ENCODE measurements around the gene CHFR.
"Not testable (repeated sequence)": the region's sequence is repeated elsewhere in the genome, so short reads cannot be mapped to it uniquely, and the experiment has no call there.

CHFR gene

DNA sequence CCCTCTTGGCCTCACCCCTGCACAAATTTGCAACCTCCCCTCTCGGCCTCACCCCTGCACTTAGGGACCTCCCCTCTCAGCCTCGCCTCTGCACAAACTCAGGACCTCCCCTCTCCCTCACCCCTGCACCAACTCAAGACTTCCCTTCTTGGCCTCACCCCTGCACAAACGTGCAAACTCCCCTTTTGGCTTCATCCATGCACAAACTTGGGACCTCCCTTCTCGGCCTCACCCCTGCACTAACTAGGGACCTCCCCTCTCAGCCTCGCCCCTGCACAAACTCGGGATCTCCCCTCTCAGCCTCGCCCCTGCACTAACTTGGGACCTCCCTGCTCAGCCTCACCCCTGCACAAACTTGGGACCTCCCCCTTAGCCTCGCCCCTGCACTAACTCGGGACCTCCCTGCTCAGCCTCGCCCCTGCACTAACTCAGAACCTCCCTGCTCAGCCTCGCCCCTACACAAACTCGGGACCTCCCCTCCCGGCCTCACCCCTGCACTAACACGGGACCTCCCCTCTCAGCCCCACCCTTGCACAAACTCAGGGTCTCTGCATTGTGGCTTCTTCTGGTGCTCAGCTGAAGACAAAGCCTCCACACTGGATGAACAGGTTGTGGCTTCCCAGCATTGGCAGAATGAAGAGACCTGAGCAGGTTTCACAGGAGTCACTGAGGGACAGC, 47.7 kb downstream of the CHFR start:
- TF ChIP-seq, protein P1, sequence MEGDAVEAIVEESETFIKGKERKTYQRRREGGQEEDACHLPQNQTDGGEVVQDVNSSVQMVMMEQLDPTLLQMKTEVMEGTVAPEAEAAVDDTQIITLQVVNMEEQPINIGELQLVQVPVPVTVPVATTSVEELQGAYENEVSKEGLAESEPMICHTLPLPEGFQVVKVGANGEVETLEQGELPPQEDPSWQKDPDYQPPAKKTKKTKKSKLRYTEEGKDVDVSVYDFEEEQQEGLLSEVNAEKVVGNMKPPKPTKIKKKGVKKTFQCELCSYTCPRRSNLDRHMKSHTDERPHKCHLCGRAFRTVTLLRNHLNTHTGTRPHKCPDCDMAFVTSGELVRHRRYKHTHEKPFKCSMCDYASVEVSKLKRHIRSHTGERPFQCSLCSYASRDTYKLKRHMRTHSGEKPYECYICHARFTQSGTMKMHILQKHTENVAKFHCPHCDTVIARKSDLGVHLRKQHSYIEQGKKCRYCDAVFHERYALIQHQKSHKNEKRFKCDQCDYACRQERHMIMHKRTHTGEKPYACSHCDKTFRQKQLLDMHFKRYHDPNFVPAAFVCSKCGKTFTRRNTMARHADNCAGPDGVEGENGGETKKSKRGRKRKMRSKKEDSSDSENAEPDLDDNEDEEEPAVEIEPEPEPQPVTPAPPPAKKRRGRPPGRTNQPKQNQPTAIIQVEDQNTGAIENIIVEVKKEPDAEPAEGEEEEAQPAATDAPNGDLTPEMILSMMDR (IDR thresholded peaks at IDR 0.05; ENCODE audit: low read depth, low read length), result no peak
- TF ChIP-seq POLR2A (IDR thresholded peaks at IDR 0.05; ENCODE audit: extremely low read depth, insufficient read length) (no peak), MYC (IDR thresholded peaks at IDR 0.05; ENCODE audit: low read depth, low read length) (no peak)
- TF ChIP-seq, protein P2, sequence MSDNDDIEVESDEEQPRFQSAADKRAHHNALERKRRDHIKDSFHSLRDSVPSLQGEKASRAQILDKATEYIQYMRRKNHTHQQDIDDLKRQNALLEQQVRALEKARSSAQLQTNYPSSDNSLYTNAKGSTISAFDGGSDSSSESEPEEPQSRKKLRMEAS (IDR thresholded peaks at IDR 0.05; ENCODE audit: low read depth, low read length), result no peak
- no peak for DNase-seq (ENCODE audit: low read depth)
- H3K4me3 ChIP-seq (ENCODE audit: low read depth, low read length), result no peak overlapping the region

DNA sequence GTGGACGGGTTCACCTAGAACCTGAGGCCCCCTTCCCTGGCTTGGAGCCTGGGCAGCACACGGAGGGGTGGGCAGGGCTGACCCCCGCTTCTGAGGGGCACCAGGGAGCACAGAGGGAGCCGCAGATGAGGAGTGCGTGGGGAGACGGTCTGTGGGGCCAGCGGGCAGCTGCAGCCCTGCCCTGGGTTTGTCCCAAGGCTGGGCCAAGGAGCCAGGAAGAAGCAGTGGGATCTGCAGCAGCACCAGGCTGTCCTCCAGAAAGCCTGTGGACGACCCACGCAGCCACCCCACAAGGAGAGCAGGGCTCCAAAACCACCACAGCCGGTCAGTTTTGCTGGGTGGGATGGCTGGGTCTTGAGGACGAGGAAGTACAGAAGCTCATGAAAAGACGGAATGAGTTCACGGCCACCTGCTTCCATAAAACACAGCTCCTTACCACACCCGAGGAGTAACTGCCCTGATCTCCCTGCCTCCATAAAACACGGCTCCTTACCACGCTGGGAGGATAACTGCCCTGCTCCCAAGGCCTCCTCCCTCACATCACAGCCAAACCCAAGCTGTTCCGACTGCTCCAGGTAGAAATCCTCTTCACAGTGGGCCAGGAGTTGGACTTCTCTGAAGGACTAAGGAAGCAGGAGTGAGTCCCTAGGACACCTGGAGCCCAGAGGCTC, 48.9 kb downstream of the CHFR start:
- H3K4me3 ChIP-seq (ENCODE audit: low read depth, low read length), result no peak overlapping the region
- TF ChIP-seq, protein P2 (IDR thresholded peaks at IDR 0.05; ENCODE audit: low read depth, low read length), result no peak
- TF ChIP-seq MYC (IDR thresholded peaks at IDR 0.05; ENCODE audit: low read depth, low read length) (no peak), POLR2A (IDR thresholded peaks at IDR 0.05; ENCODE audit: extremely low read depth, insufficient read length) (no peak)
- TF ChIP-seq, protein P1 (IDR thresholded peaks at IDR 0.05; ENCODE audit: low read depth, low read length), result no peak
- DNase-seq (ENCODE audit: low read depth), result no peak

DNA sequence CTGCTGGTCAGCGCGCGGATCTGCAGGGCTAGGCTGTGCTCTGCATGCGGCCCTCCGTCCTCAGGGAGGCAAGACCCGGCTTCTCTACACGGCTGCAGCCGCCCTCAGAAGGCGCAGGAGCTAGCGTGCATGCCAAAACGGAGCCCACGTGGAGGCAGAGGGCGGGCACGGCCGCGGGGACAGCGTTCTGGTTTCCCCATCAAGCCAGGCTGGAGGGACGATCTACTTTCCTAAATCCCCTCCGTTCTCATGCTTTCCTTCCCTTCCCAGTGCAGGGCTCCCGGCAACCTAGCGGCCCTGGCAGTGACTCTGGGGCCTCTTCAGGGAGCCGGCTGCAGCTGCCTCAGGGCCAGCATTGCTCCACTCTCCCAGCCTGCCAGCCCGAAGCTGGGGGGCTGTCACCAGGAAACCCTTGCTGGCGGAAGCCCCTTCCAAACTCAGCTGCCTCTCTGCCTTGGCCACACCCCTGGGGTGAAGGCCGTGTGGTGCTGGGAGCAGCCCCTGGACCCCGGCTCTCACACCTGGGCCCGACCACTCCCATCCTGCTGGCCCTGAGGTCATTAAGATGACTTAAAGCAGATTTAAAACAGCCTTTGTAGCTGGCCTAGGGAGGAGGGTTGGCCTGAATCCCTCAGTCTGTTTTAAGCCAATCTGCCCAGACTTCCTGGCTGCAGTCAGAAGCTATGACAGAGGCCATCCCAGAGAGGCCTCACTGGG, 49.6 kb downstream of the CHFR start:
- H3K4me3 ChIP-seq (ENCODE audit: low read depth, low read length), result no peak overlapping the region
- no peak for DNase-seq (ENCODE audit: low read depth)
- TF ChIP-seq MYC (IDR thresholded peaks at IDR 0.05; ENCODE audit: low read depth, low read length) (no peak), POLR2A (IDR thresholded peaks at IDR 0.05; ENCODE audit: extremely low read depth, insufficient read length) (no peak)
- TF ChIP-seq, protein P1 (IDR thresholded peaks at IDR 0.05; ENCODE audit: low read depth, low read length), result no peak
- TF ChIP-seq, protein P2 (IDR thresholded peaks at IDR 0.05; ENCODE audit: low read depth, low read length), result no peak

DNA sequence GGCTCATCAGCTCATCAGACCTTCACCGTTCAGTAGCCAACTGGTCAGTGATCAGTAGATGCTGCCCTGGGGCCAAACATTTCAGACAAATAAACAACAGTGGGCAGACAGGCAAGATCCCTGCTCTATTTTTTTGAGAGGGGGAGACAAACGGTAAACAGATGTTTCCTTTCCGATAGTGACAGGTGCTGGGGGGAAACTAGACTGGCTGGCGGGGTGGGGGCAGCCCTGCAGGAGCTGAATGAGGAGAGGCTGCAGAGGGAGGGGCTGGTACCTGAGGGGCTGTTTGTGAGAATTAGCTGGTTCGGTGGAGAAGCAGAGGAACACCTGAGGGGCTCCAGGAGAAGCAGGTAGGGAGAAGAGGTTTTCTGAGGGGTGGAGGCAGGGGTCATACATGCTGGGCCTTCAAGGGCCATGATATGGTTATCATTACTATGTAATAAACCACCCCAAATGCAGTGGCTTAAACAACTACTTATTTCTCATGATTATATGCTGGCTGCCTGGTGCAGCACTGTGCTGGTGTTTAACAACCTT, 50.5 kb downstream of the CHFR start:
- no peak overlapping the region for H3K4me3 ChIP-seq (ENCODE audit: low read depth, low read length)
- no peak for DNase-seq (ENCODE audit: low read depth)
- TF ChIP-seq MYC (IDR thresholded peaks at IDR 0.05; ENCODE audit: low read depth, low read length) (no peak), POLR2A (IDR thresholded peaks at IDR 0.05; ENCODE audit: extremely low read depth, insufficient read length) (no peak)
- TF ChIP-seq, protein P2 (IDR thresholded peaks at IDR 0.05; ENCODE audit: low read depth, low read length), result no peak
- TF ChIP-seq, protein P1 (IDR thresholded peaks at IDR 0.05; ENCODE audit: low read depth, low read length), result no peak

DNA sequence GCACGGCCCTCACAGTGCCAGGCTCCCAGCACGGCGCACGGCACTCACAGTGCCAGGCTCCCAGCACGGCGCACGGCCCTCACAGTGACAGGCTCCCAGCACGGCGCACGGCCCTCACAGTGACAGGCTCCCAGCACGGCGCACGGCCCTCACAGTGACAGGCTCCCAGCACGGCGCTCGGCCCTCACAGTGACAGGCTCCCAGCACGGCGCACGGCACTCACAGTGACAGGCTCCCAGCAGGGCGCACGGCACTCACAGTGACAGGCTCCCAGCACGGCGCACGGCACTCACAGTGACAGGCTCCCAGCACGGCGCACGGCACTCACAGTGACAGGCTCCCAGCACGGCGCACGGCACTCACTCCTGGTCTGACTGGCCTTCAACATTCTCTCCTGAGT, 51.2 kb downstream of the CHFR start:
- DNase-seq (ENCODE audit: low read depth); H3K4me3 ChIP-seq (ENCODE audit: low read depth, low read length): not testable (repeated sequence)
